Activated CD8-positive, alpha-beta memory T cell treated with anti-CD3 and anti-CD28 coated beads, Interleukin-2, amount 10 ng/mL, durations not matched to agents 7 days and 5 days (primary cell): ENCODE data around the gene SARM1. TPM values are rescaled to one million over a fixed set of nuclear protein-coding genes. Genes with fewer than 3 reads are reported as not detected.
"Not testable (repeated sequence)": the region's sequence is repeated elsewhere in the genome, so short reads cannot be mapped to it uniquely, and the experiment has no call there.

Experiments
- ATAC-seq: fragments of 150-1000 bp; cut with Tn5 transposase; one replicate; pipeline ENCODE4 v1.10.0; 2021; ENCODE audit warnings: moderate library complexity
- CTCF ChIA-PET: fragments of 350-600 bp; sonication (Branson Sonifier 250); formaldehyde crosslinking; loops from one replicate; lab custom pipeline; 2021; ENCODE audit warnings: antibody characterized with exemption; lab: Charles Lee
- DNase-seq: peaks from one replicate; pipeline ENCODE4 v3.0.0-alpha.2; 2020
- H3K27ac Mint-ChIP-seq: one replicate; pipeline ENCODE4 v1.8.0; 2021; ENCODE audit warnings: mild to moderate bottlenecking, mixed read lengths
- H3K27me3 Mint-ChIP-seq: one replicate; pipeline ENCODE4 v1.8.0; 2021; ENCODE audit warnings: mixed read lengths
- H3K36me3 Mint-ChIP-seq: one replicate; pipeline ENCODE4 v1.8.0; 2021; ENCODE audit warnings: mild to moderate bottlenecking, mixed read lengths
- H3K4me1 Mint-ChIP-seq: one replicate; pipeline ENCODE4 v1.8.0; 2021; ENCODE audit warnings: mixed read lengths
- H3K4me3 Mint-ChIP-seq: one replicate; pipeline ENCODE4 v1.8.0; 2021; ENCODE audit warnings: mild to moderate bottlenecking, moderate library complexity, mixed read lengths
- H3K9me3 Mint-ChIP-seq: one replicate; pipeline ENCODE4 v1.8.0; 2022; ENCODE audit warnings: low read depth, mixed read lengths
- total RNA-seq, 2 experiments: library from RNA; stranded (reverse); gene quantifications; one replicate each; pipeline ENCODE4 v1.2.3, GENCODE V29; 2021

The SARM1 gene
- total RNA-seq, 2 experiments from 2014 or later: 20.2 to 24.8 TPM

DNA sequence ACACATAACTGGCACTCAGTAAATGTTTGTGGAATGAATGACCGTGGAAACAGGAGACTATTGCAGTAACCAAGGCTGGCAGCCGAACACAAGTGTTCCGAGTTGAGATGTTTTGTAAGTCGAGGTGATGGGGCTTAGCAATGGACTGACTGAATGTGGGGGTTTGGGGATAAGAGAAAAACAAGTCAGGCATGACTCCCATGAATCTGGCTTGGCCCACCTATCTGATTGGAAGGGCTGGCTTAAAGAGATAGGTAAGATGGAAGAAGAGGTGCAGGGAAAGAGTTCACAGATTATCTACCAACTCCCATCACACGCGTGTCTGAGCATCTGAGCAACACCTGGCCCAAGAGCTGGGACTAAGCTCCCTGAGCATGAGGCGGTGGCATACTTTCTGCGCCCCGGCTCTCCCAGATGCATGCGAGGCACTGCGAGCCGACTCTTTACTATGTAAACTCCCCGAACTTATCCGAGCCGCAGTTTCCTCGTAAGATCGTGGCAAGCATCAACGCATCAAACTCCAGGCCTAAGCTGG lies 36.8 kb upstream of the SARM1 start:
- ATAC-seq (no peak), DNase-seq (no peak)
- Mint-ChIP-seq H3K9me3 (no peaks in the 10 kb centered on the region), H3K4me1 (peaks cover 36% of the 10 kb centered on the region), H3K36me3 (no peaks in the 10 kb centered on the region), H3K27ac (peak overlapping the region; percentile 92), H3K27me3 (no peaks in the 10 kb centered on the region), H3K4me3 (peak overlapping the region; percentile 97)
- CTCF ChIA-PET: interaction anchor here (0.9 to 4.3 kb wide), 12 partner anchors 8 to 575 kb away, joined by 3 to 31 read pairs (median 4); partner anchors contain the start of genes POLDIP2 and TMEM97

DNA sequence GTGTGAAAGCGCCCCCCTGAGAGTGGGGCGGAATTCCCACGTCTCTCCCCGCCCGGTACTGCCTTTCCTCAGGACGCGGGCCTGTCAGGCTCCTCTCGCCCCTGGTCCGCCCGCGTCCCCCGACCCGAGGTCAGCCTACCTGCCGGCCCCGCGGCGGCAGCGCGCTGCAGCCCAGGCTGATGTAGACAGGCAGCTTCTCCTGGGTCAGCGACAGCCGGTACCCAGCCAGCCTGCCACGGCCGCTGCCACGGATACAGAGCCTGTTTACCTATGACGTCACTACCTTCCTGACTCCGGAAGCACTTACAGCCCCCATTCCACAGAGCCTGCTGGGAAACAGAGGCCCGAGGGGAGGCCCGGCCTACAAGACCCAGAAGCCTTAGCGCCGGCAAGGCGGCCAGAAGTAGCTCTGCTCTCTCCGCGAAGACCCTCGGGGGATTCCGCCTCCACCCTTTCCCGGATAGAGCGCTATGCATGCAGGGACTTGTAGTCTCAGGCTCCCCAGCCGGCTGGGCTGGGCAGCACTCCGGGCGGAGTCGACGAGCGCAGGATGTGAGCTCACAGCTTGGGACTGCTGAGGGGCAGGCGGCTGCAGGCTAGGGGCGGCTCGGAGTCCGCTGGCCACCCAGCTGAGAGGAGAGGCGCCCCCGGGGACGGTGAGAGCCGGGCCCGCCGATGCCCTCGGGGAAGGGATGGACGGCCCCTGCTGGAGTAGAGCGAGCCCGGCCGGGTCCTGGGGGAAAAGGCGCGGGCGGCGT lies 36.1 kb upstream of the SARM1 start, which contains the start of the genes IFT20 and TNFAIP1:
Gene IFT20 (minus strand): TSS at position 272 of the 758 bp plus-strand sequence. CDS start 3,487 bp downstream, outside the sequence.
Gene TNFAIP1 (plus strand): TSS at position 561 of the 758 bp plus-strand sequence. CDS start 3,761 bp downstream, outside the sequence.
- CTCF ChIA-PET: interaction anchor here (0.6 to 4.3 kb wide), 17 partner anchors 9 to 685 kb away, joined by 3 to 31 read pairs (median 3); partner anchors contain the start of genes BLTP2, POLDIP2 and TMEM97
- ATAC-seq: peak; percentile 96
- no peaks in the 10 kb centered on the region for H3K27me3 Mint-ChIP-seq
- peak; percentile 100 for DNase-seq
- no peaks in the 10 kb centered on the region for H3K9me3 Mint-ChIP-seq
- H3K27ac Mint-ChIP-seq: peak within 1 kb of the TSS; percentile 92
- peaks cover 36% of the 10 kb centered on the region for H3K4me1 Mint-ChIP-seq
- H3K36me3 Mint-ChIP-seq: peaks cover 3% of the 10 kb centered on the region
- H3K4me3 Mint-ChIP-seq: peak within 1 kb of the TSS; percentile 97

DNA sequence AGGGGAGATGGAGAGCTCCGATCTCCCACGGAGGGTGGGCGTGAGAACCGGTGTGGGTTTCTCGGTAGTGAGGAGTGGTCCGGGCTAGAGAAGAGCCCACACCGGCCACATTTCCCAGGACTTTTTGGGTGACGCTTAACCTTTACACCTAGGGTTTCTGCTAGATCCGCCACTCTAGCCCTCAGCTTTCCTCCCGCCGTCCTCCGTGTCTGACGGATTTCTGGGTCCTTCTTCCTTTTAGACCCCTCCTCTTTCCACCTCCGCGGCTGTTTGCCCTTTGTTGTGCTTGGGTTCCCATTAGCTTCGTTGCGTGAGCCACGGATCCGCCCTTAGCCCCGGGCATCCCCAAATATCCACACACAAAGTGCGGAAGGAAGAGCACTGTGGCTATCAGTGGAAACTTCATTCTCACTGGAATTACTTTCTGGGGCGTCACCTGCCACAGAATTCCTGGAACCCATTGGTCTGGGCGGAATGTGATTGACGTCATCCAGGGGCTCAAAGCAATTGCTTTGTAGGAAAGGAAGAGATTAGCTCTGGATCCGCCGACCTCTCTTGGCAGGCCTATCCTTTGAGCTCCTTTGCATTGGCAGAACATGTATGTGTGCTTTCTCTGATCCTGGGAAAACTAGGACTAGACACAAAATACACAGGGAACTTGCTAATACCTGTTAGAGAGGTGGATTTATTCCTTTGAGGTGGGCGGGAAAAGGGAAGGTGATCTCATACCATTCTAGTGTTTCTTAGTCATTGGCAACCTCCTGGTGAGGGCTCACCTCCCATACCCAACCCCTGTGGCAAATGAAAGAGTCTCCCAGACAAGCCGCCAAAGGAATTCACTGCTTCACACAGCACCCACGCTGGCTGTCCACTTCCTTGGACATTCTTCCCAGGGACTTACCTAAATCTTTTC lies 35.3 kb upstream of the SARM1 start:
- Mint-ChIP-seq H3K27me3 (no peaks in the 10 kb centered on the region), H3K27ac (peak overlapping the region; percentile 92), H3K4me3 (peak overlapping the region; percentile 97), H3K36me3 (peaks cover 7% of the 10 kb centered on the region), H3K4me1 (peaks cover 36% of the 10 kb centered on the region), H3K9me3 (no peaks in the 10 kb centered on the region)
- ATAC-seq: no peak
- peak; percentile 52 for DNase-seq
- CTCF ChIA-PET: interaction anchor here (0.6 to 4.3 kb wide), 17 partner anchors 9 to 686 kb away, joined by 3 to 31 read pairs (median 3); partner anchors contain the start of genes BLTP2, POLDIP2 and TMEM97

DNA sequence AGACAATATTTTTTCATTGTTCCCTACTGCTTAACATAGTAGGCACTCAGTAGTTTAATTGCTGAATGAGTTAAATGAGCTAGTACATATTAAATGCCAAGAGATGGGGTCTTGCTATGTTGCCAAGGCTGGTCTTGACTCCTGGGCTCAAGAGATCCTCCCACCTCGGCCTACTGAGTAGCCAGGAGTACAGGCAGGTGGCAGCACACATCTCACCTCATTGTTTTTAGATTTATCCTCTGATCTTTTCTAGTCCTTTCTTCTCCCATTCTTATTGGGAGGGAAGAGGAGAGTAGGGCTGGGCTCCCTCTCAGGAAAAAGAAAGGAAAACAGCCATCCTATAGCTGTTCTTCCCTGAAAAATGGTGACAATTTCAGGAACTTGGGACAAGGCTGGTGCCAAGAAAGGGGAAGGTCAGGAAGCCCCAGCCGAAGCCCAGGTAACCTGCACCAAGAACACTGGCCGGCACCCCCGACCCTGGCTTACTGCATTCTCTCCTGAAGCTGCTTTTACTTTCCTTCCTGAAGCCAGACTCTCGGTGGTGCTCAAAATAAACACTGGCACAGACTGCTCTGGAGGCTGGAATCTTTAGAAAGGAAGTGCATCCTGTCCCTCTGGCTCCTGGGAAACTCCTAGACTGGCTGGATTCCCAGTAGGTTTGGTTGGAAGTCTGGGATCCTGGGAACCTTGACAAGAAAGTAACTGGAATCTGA lies 33.3 kb upstream of the SARM1 start:
- DNase-seq: no peak
- ATAC-seq: no peak
- peaks cover 13% of the 10 kb centered on the region for H3K36me3 Mint-ChIP-seq
- no peaks in the 10 kb centered on the region for H3K27me3 Mint-ChIP-seq
- H3K27ac Mint-ChIP-seq: no peak overlapping the region
- CTCF ChIA-PET: interaction anchor here (1.2 to 2.0 kb wide), 3 partner anchors 20 to 533 kb away, joined by 3 to 5 read pairs (median 4); partner anchors contain the start of gene POLDIP2
- no peaks in the 10 kb centered on the region for H3K9me3 Mint-ChIP-seq
- H3K4me3 Mint-ChIP-seq: no peak overlapping the region
- H3K4me1 Mint-ChIP-seq: peaks cover 33% of the 10 kb centered on the region

DNA sequence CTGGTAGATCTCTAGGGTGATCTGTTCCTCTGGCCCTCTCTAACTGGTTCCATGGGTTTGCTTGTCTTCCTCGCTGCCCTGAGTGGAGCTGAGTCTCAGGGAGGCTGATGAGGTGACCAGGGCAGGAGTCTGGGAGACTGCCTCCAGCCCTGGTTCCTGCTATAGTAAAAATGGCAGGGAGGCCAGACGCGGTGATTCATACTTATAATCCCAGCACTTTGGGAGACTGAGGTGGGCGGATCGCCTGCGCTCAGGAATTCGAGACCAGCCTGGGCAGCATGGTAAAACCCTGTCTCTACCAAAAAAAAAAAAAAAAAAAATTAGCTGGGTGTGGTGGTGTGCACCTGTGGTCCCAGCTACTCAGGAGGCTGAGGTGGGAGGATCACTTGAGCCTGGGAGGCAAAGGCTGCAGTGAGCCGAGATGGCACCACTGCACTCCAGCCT lies 32.7 kb upstream of the SARM1 start:
- not testable (repeated sequence) for H3K27me3 Mint-ChIP-seq, ATAC-seq, H3K27ac Mint-ChIP-seq, H3K4me3 Mint-ChIP-seq, H3K9me3 Mint-ChIP-seq, DNase-seq
- H3K4me1 Mint-ChIP-seq: peaks cover 32% of the 10 kb centered on the region
- CTCF ChIA-PET: interaction anchor here (1.2 to 2.0 kb wide), 3 partner anchors 16 to 533 kb away, joined by 3 to 5 read pairs (median 3); no protein-coding TSS in a partner anchor
- H3K36me3 Mint-ChIP-seq: peaks cover 13% of the 10 kb centered on the region

DNA sequence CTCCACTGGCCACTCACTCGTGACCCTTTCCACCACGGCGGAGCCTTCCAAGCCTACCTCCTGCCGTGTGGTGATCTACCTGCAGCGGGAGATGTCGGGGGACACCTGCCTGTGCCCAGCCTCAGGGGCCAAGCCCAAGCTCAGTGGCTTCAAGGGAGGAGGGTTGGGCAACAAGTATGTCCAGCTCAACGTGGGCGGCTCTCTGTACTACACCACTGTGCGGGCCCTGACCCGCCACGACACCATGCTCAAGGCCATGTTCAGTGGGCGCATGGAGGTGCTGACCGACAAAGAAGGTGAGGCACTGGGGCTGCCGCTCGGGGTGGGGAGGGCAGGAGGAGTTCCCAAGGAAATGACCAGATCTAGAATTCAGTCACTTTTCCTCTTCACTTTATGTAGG lies 32.1 kb upstream of the SARM1 start:
- H3K27me3 Mint-ChIP-seq: no peaks in the 10 kb centered on the region
- no peaks in the 10 kb centered on the region for H3K9me3 Mint-ChIP-seq
- peaks cover 26% of the 10 kb centered on the region for H3K4me1 Mint-ChIP-seq
- no peak for ATAC-seq
- no peak overlapping the region for H3K27ac Mint-ChIP-seq
- CTCF ChIA-PET: interaction anchor here (1.2 to 2.0 kb wide), 2 partner anchors 15 to 77 kb away, joined by 3 to 5 read pairs; no protein-coding TSS in a partner anchor
- H3K36me3 Mint-ChIP-seq: peaks cover 13% of the 10 kb centered on the region
- no peak for DNase-seq
- H3K4me3 Mint-ChIP-seq: no peak overlapping the region

DNA sequence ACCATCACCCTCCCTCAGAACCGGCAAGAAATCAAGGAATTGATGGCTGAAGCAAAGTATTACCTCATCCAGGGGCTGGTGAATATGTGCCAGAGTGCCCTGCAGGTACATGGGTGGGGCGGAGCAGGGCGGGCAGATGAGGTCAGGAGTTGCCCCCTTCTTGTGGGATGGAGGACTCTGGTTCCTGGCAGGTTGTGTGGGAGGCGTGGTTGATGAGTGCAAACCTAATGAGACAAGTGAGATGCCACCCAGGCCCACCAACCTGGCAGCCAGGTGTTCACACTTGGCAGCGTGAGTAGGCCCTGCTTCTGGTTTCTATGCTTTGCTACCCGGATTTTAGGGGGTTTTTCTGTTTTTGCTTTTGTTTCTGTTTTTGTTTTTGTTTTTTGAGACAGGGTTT lies 31.1 kb upstream of the SARM1 start:
- Mint-ChIP-seq H3K4me3 (no peak overlapping the region), H3K4me1 (peaks cover 21% of the 10 kb centered on the region), H3K36me3 (peaks cover 13% of the 10 kb centered on the region), H3K27me3 (no peaks in the 10 kb centered on the region), H3K27ac (no peak overlapping the region), H3K9me3 (no peaks in the 10 kb centered on the region)
- DNase-seq (no peak), ATAC-seq (no peak)
- CTCF ChIA-PET: no interaction called here

DNA sequence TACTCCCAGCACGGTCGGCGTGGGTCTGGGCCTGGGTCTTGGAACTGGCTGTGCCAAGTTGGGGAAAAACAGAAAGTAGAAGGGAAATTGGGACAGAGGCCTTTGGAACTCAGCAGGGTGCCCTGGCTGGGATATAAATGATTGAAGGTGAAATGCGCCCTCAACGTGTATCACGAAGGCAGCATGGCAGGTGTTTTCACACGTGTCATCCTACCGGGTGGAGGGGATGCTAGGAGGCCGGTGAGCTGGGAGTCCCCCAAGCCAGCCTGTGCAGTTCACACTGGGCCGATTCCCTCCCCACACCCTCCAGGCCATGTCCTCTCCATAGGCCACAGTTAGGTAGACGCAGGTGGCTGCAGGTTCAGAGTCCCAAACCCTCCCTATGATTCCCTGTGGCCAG lies 30.0 kb upstream of the SARM1 start:
- Mint-ChIP-seq H3K9me3 (no peaks in the 10 kb centered on the region), H3K36me3 (peaks cover 16% of the 10 kb centered on the region), H3K27me3 (no peaks in the 10 kb centered on the region), H3K27ac (no peak overlapping the region), H3K4me1 (peaks cover 17% of the 10 kb centered on the region), H3K4me3 (no peak overlapping the region)
- no peak for DNase-seq
- ATAC-seq: no peak
- CTCF ChIA-PET: no interaction called here

DNA sequence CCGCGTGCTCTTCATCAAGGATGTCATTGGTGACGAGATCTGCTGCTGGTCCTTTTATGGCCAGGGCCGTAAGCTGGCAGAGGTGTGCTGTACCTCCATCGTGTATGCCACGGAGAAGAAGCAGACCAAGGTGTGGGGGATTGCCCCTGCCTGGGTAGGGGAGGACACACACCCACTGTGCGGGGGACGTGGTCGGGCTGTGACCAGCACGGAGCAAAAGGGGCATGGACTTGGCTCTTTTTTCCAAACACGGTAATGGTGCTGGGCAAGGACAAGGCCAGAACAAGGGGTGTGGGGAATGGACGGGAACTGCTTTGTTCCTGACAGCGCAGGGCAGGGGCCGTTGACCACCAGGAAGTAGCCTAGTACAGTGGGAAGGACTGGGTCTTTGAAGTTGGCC lies 29.2 kb upstream of the SARM1 start:
- H3K36me3 Mint-ChIP-seq: peaks cover 20% of the 10 kb centered on the region

DNA sequence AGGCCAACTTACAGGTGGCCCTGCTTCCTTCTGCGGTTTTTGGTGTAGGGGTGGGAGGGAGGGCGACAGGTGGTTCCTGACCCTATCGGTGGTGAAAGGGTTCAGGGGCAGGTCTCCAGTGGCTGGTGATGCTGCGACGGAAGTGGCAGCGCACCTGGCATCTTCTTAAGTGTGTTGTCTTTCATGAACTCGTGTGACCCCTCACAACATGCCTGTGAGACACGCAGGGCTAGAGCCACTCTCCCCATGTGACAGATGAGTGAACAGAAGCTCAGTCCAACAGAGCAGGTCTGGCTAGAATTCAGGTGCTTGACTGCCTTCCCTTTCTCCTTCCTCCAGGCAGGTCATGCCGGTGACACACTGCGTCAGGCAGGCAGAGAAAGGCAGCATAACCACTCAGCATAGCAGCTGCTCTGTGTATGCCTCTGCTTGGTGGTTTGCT lies 28.0 kb upstream of the SARM1 start:
- Mint-ChIP-seq H3K27me3 (no peaks in the 10 kb centered on the region), H3K27ac (no peak overlapping the region), H3K4me3 (no peak overlapping the region), H3K9me3 (no peaks in the 10 kb centered on the region), H3K36me3 (peaks cover 24% of the 10 kb centered on the region), H3K4me1 (peaks cover under 1% of the 10 kb centered on the region)
- CTCF ChIA-PET: no interaction called here
- DNase-seq (no peak), ATAC-seq (no peak)

More for the DNA sequence above, 29.2 kb upstream of the SARM1 start:
- H3K4me1 Mint-ChIP-seq: peaks cover 9% of the 10 kb centered on the region
- H3K4me3 Mint-ChIP-seq: no peak overlapping the region
- no peak for ATAC-seq
- no peak for DNase-seq
- H3K27ac Mint-ChIP-seq: no peak overlapping the region
- H3K27me3 Mint-ChIP-seq: no peaks in the 10 kb centered on the region
- CTCF ChIA-PET: no interaction called here
- H3K9me3 Mint-ChIP-seq: no peaks in the 10 kb centered on the region

DNA sequence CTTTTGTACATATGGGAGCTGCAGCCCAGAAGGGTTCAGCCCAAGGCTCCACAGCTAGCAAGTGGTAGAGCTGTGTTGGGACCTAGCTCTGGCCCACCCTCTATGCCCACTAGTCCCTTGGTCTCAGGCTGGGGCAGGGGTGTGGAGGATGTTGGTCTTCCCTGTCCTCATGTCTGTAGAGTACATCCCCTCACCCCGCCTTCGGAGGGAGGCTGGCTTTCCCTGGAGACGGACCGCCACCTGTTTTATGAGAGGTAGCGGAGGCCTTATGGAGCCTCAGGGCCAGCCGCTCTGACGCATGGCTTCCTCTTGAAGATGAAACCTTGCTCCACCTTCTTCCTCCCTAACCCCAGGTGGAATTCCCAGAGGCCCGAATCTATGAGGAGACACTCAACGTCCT lies 27.5 kb upstream of the SARM1 start:
- H3K27me3 Mint-ChIP-seq: no peaks in the 10 kb centered on the region
- H3K9me3 Mint-ChIP-seq: no peaks in the 10 kb centered on the region
- no peak overlapping the region for H3K27ac Mint-ChIP-seq
- ATAC-seq (no peak), DNase-seq (no peak)
- CTCF ChIA-PET: no interaction called here
- peaks cover 29% of the 10 kb centered on the region for H3K36me3 Mint-ChIP-seq
- H3K4me1 Mint-ChIP-seq: no peaks in the 10 kb centered on the region
- no peak overlapping the region for H3K4me3 Mint-ChIP-seq

DNA sequence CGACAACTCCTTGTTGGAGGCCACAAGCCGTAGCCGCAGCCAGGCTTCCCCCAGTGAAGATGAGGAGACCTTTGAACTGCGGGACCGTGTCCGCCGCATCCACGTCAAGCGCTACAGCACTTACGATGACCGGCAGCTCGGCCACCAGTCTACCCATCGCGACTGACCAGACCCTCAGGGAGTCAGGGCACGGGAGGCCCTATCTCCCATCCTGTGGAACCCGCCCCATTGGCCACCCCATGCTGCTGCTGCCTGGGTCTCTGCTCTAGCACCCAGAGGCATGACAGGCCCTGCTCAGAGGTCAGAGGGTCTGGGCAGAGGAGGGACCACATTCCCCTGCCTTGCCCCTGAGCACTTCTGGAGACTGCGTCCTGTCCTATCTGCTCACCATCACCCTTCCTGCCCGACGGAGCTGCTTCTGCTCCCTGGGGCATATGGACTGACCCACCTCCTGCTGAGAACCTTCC lies 27.0 kb upstream of the SARM1 start:
- Mint-ChIP-seq H3K27me3 (no peaks in the 10 kb centered on the region), H3K27ac (no peak overlapping the region), H3K4me3 (no peak overlapping the region), H3K4me1 (no peaks in the 10 kb centered on the region), H3K36me3 (peaks cover 30% of the 10 kb centered on the region), H3K9me3 (no peaks in the 10 kb centered on the region)
- no peak for DNase-seq
- ATAC-seq: no peak
- CTCF ChIA-PET: no interaction called here
